ENCODE results near the gene IL17RA. TPM values are rescaled to one million over a fixed set of nuclear protein-coding genes. Genes with fewer than 3 reads are reported as not detected.

The IL17RA gene
- total RNA-seq (2022; extraction: Qiagen RNA extraction), result 4.5 to 8.9 TPM (median 7.5 TPM) in 5 replicates

GRCh38 chr22:17084554-17085276, at the start of gene IL17RA:
TSS of gene IL17RA (plus strand) at chr22:17085000. CDS start at chr22:17085092, 92 bp downstream.

GRCh38 chr22:17121233-17122195, 36.7 kb downstream of the IL17RA start, which contains the start of gene TMEM121B:
TSS of gene TMEM121B (minus strand) at chr22:17121360. CDS start at chr22:17121127, 233 bp downstream.

GRCh38 chr22:17158568-17159503, 74.0 kb downstream of the IL17RA start, which contains the start of gene HDHD5:
TSS of gene HDHD5 (minus strand) at chr22:17159277. CDS start at chr22:17159251, 26 bp downstream.

Other genes with a start within 250 kb of the IL17RA start
- gene GAB4, start 76.8 kb upstream of the IL17RA start, total RNA-seq (2022; extraction: Qiagen RNA extraction), result not detected in 5 replicates
- 0.09 to 0.25 TPM (median 0.14 TPM) in 5 replicates for gene TMEM121B, start 36.4 kb downstream of the IL17RA start, total RNA-seq (2022; extraction: Qiagen RNA extraction)
- gene HDHD5, start 74.3 kb downstream of the IL17RA start, total RNA-seq (2022; extraction: Qiagen RNA extraction), result 34.1 to 46.1 TPM (median 44.1 TPM) in 5 replicates
- gene ADA2, start 134.4 kb downstream of the IL17RA start, total RNA-seq (2022; extraction: Qiagen RNA extraction), result not detected in 5 replicates